Stimulated activated naive CD4-positive, alpha-beta T cell (primary cell): ENCODE results near the gene PPA2.
"Not testable (repeated sequence)": the region's sequence is repeated elsewhere in the genome, so short reads cannot be mapped to it uniquely, and the experiment has no call there.

ENCODE experiments used
- DNase-seq, 6 experiments: peaks; one replicate each; lab custom pipeline; 2025; lab: John Stamatoyannopoulos, UW

PPA2 gene

GRCh38 chr4:105458541-105458940 is 15.3 kb downstream of the PPA2 start:
- not testable (repeated sequence) for DNase-seq

DNA sequence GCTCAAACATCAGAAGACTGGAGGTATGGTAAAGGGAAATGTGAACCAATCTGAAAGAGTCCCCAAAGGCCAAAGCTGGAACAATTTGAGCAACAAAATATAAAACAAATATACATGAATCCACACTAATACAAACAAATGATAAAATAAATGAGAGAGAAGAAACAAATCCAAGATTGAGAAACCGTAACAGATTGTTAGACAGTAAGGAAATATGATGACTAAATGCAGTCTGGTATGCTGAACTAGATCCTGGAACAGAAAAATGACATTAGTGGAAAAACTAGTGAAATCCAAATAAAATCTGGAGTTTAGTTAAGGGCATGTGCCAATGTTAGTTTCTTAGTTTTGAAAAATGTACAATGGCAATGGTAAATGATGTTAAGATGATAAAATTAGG is 15.9 kb downstream of the PPA2 start:
- no peak for DNase-seq

GRCh38 chr4:105455998-105456397 is 17.9 kb downstream of the PPA2 start:
- DNase-seq, result no peak

GRCh38 chr4:105455182-105455581 is 18.7 kb downstream of the PPA2 start:
- DNase-seq, result no peak

GRCh38 chr4:105453550-105454205 is 20.2 kb downstream of the PPA2 start:
- no peak for DNase-seq

DNA sequence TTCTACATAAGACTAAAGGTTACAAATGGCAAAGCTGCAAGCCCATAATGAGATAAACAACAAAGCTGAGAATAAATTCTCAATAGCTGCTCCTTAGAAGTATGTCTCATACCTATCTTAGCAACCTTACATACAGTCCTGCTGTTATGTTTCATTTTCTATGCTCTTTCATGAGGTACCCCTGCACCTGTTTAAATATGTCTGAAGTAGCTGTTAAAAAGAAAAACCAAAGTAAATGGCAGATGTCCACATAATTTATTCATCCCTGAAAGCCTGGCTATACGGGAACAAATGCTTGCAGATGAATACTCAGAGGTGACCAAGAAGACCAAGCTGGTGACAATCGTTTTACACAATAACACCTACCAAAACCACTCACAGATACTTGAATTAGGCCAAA is 22.5 kb downstream of the PPA2 start:
- no peak for DNase-seq

GRCh38 chr4:105440890-105441289 is 33.0 kb downstream of the PPA2 start:
- DNase-seq, result no peak

- no peak for DNase-seq
Measured at GRCh38 chr4:105437637-105438036, 36.2 kb downstream of the PPA2 start.

GRCh38 chr4:105436414-105436813 is 37.4 kb downstream of the PPA2 start:
- no peak for DNase-seq

- DNase-seq, result no peak
Measured at GRCh38 chr4:105434940-105435339, 38.9 kb downstream of the PPA2 start.

GRCh38 chr4:105433421-105433820 is 40.4 kb downstream of the PPA2 start:
- DNase-seq, result no peak

- DNase-seq, result no peak
Measured at GRCh38 chr4:105432438-105432837, 41.4 kb downstream of the PPA2 start.

- no peak for DNase-seq
Measured at GRCh38 chr4:105430811-105431210, 43.1 kb downstream of the PPA2 start.

- no peak for DNase-seq
Measured at GRCh38 chr4:105426187-105426897, 47.5 kb downstream of the PPA2 start.

- DNase-seq, result no peak
Measured at GRCh38 chr4:105422207-105422920, 51.5 kb downstream of the PPA2 start.

- no peak for DNase-seq
Measured at GRCh38 chr4:105417624-105418023, 56.2 kb downstream of the PPA2 start.

DNA sequence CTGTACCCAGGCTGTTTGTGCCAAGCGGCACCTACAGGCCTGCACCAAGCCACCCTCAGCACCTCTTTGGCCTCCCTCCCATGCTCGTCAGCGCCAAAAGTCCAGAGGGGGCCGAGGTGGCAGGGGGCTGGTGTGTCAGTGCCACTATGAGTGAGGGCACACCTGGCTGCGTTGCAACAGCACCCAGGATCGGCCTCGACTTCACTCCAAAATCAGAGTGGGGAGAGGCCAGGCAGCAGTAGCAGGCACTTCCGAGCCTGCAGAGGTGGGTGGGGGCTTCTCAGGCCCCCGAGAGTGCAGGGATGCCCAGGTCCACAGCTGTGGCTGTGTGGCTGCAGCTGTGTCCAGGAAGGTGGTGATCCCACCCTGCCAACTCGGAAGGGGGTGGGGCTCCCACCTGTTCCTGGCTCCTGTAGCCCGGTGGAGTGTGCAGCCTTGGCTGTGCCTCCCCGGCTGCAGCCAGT is 58.5 kb downstream of the PPA2 start:
- no peak for DNase-seq

- DNase-seq, result no peak
Measured at GRCh38 chr4:105414316-105414715, 59.5 kb downstream of the PPA2 start.

GRCh38 chr4:105409135-105409534 is 64.7 kb downstream of the PPA2 start:
- not testable (repeated sequence) for DNase-seq

DNA sequence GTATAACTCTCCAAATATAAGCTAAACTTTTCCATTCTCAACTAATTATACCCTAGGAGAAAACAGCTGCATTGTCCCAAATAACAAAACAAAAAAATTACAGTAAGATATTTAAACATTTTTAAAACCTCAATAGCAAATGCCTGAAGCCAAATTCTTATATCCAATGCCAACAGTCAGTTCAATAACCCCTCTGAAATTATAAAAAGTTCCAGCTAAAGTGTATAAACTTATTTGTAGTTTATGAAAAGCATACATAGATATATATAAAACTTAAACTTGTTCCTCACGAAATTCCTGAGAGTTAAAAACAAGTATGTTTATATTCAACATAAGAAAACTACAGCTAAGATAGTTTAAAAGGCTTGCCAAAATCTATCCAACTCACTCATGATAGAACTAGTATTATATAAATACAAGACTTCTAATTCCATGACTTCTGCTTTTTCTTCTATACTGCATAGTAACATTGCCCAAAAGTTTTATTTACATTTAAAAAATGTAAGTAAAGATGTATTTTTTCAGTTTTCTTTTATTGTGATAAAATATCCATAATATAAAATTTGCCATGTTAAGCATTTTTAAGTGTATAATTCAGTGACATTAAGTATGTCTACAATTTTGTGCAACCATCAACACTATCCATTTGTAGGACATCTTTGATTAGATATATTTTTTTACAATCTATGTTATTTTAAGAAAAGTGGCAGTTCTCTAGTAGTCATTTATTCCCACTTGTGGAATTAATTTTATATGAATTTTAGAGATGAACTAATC is 72.8 kb downstream of the PPA2 start:
- DNase-seq, result no peak

GRCh38 chr4:105399532-105400161 is 74.2 kb downstream of the PPA2 start:
- no peak for DNase-seq

DNA sequence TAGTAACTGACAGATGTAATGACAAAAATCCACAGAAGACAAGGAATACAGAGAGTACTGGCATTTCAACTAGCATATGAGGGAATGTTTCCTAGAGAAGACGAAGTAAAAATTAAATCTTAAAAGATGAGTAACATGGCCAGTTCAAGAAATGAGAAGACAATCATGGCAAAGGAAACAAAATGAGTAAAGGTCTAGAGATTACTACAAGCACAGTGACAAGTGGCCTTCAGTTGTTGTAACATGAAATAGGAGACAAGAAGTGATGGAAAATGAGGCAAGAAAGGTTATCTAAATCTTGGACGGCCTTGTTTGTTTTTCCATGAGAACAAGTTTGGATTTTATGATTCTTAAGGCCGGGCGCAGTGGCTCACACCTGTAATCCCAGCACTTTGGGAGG is 81.0 kb downstream of the PPA2 start:
- no peak for DNase-seq
